ENCODE data around the gene RELT.
A peak's percentile ranks its signal among the peaks of the same experiment; 100 is the strongest.
"Not testable (repeated sequence)": the region's sequence is repeated elsewhere in the genome, so short reads cannot be mapped to it uniquely, and the experiment has no call there.

RELT gene

GRCh38 chr11:73406619-73407018 lies 30.4 kb downstream of the RELT start:
- DNase-seq, result no peak

- no peak for DNase-seq
Observed at GRCh38 chr11:73409431-73409830, 33.2 kb downstream of the RELT start.

DNA sequence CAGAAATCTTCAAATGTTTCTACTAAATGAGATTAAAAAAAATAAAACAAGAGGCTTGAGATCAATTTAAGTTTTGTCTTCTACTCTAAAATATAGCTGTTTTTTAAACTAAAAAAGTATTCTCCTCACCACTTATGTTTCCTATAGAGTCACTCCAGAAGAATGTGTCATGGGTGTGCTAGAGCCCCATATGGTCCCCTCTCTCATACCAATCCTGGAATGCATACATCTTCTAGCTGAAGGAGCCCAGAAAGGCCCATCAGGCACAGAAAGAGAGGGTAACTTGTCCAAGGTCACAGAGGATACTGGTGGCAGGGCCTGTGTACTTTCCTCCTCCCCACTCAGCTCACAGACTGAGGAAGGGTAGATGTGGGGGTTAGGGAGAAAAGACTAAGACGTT lies 34.4 kb downstream of the RELT start:
- no peak for DNase-seq

DNA sequence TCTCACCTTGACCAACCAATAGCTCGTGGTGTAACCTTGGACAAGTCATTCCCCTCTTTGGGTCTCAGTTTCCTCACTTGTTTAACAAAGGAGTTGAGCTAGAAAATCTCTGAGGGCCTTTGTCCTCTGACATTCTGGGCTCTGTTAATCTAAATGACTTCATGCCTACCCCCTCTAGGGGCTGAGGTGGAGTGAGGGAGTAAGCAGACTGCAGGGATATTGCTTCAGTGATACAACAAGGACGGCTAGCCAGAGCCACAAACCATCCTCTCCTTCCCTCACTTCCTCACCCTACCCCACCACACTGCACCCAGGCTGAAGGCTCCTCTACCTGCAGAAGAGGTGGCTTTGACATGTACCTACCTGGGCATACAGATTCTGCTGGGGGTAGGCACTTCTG lies 34.8 kb downstream of the RELT start:
- DNase-seq, result no peak

DNA sequence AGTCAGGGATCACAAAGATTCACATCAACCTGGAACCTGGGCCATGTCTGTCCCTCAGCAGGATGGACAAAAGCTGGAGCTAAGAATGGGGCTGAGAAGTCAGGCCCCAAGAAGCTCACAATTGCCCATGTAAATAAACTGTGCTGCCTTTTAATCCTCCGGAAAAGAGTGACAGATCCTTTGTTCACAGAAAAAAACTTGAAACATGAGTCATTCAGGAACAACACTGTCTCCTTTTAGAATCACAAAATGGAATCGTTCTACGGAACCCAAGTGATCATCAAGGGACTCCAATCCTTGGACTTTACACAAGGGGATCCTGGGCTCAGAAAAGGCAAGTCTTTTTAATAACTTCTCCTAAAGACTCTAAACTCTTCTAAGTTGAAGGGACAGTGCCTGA lies 36.1 kb downstream of the RELT start:
- DNase-seq, result no peak

- DNase-seq, result no peak
Observed at GRCh38 chr11:73413256-73413655, 37.1 kb downstream of the RELT start.

- DNase-seq, result no peak
Observed at GRCh38 chr11:73414977-73415651, 38.9 kb downstream of the RELT start.

DNA sequence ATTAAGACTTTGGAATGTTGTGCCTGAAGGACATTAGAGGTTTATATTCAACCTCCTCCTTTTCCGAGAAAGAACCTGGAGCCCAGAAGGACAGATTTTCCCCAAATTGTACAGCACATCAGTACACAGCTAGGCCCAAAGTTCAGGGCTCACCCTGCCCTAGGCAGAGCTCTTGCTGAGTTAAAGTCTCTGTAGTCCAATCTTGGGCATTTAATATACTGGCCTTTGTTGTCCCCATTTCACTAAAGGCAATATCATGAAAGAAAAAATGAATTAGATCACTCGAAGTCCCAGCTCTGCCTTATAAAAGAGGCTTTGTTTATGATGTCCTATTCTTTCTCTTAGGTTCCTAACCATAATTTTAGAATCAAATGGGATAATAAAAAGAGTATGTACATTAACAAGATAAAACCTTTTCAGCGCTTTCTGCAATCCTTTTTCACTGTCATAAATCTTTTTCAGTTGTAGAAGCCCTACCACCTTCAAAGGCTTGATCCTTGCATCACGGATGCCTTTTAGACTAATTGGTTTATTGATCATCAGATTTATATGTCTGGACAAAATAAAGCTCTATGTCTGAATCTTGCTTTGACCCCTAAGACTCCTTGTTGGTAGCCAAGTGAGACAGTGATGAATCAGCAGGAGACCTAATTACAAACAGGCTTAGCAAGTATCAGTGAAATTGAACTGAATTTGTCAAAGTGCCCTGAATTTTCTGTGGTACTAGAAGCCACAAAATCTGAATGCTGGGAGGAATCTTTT lies 39.8 kb downstream of the RELT start:
- DNase-seq, result no peak

DNA sequence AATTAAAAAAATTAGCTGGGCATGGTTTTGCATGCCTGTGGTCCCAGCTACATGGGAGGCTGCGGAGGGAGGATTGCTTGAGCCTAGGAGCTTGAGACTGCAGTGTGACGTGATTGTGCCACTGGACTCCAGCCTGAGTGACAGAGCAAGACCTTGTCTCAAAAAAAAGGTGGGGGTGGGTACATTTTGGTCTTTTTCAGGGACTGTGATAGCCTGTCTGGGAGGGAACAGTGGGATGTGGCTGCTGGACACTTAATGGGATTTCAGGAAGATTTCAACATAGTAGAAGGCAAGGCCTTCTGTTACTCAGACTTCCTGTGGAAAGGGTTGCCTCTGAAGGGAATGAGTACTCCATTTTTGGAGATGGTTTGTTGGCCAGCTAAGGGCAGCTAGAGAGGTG lies 40.6 kb downstream of the RELT start:
- no peak for DNase-seq

- no peak for DNase-seq
Observed at GRCh38 chr11:73420136-73420535, 43.9 kb downstream of the RELT start.

GRCh38 chr11:73422886-73423285 lies 46.7 kb downstream of the RELT start:
- no peak for DNase-seq

DNA sequence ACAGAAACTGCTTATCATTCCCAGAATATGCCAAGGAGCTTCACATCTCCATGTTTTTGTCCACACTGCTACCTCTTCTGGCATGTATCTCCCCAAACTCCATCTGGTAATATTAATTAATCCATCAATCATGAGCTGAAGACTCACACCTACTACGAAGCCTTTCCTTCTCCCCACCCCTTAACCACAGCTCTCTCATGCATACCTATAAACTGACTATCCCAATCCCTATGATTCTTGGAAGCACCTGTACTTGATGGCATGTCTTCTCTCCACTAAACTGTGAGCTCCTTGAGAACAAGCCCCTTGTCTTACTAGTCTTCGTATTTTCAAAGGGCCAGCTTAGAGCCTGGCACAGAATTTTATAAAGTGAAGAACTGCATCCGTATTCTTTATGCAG lies 47.3 kb downstream of the RELT start:
- DNase-seq, result no peak

DNA sequence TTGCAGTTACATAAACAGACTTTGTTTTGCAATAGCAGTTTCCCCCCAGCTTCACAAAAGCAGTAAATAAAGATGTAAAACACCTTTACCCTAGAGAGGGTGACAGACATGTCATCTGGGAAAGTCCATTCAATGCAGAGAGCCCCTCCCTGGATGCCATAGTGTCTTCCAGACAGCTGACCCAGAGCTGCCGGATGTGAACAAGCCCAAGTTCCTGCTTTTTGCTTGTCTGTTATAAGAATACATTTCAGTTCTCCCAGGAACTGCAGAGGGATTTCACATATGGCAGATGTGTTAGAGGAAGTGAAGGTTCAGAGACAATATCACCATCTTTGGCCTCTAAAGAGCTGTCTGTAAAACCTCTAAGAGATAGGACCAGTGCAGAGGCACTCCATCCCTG lies 48.9 kb downstream of the RELT start:
- DNase-seq, result no peak

- no peak for DNase-seq
Observed at GRCh38 chr11:73426219-73426850, 50.1 kb downstream of the RELT start.

DNA sequence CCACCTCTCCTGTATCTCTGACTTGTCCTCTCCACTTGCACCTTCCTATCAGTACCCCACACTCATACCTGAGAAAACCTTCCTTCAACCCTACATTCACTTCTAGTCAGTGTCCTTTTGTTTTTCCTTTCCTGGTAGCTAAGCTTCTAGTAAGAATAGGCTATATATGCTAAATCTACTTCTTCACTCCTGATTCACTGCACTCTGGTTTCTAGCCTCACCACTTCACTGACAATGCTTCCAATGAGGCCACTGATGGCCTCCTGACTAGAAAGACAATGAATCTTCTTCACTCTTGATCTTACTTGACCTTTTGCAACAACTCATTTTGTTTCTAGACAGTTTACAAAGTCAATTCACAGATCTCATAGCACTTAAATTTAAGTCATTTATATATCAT lies 52.0 kb downstream of the RELT start:
- no peak for DNase-seq

- DNase-seq, result no peak
Observed at GRCh38 chr11:73428699-73429098, 52.5 kb downstream of the RELT start.

- no peak for DNase-seq
Observed at GRCh38 chr11:73429121-73429750, 53.0 kb downstream of the RELT start.

DNA sequence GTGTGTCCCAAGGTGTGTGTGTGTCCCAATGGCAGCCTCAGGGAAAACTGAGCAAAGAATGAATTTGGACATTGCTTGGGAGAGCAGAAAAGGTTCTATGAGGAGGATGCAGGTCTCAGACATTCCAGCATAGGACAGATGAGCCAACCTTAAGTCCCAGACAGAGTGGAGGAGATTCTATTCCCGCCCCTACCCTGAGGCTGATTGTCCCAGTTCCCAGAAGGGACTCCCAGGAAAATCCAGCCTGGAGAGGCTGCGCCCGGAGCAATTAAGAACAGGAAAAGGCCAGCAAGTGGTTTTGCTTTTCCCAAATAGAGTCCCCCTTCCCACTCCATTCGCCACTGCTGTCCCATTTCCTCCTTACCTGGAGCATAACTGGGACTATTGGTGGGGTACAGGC lies 54.1 kb downstream of the RELT start:
- no peak for DNase-seq

GRCh38 chr11:73431396-73431795 lies 55.2 kb downstream of the RELT start:
- no peak for DNase-seq

GRCh38 chr11:73436859-73437258 lies 60.7 kb downstream of the RELT start:
- DNase-seq, result not testable (repeated sequence)

GRCh38 chr11:73439002-73439843 lies 63.0 kb downstream of the RELT start:
- peak; percentile 2 for DNase-seq

DNA sequence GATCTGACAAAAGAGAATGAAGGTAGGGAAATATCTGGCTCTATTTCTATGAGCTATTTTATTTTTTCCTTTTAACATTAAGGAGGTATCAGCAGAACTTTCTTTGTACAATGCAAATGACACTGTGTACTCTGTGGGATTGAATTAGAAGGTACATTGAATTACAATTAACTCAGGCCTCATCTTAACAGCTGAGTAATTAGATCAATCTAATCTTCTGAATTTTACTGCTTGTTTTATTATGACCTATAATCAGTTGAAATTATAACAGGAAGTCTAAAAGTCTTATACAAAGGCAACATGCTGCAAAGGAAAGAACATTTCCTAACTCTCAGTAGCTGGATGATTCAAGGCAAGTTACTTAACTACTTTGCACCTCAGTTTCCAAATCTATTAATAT lies 69.8 kb downstream of the RELT start:
- DNase-seq, result no peak

DNA sequence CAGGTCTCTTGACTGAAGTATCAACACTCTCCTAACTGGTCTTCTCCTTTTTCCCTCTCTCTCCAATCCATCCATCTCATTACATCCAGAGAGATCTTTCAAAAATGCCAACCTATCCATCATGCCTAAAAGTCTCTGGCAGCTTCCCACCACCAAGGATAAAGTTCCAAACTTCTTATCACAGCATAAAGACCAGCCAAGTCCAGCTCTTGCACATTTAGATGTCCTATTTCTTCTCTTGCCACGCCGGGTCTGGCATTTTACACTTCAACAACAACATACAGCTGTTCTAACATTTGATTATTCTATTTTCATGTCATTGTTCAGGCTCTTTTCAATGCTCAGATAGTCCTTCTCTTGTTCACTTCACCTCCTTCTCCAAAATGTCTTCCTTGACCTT lies 70.6 kb downstream of the RELT start:
- no peak for DNase-seq

Measured in NCI-H1694 treated with DMSO at 0.1 percent for 48 hours (cell line).